ENCODE measurements around the gene PRR12.

DNA sequence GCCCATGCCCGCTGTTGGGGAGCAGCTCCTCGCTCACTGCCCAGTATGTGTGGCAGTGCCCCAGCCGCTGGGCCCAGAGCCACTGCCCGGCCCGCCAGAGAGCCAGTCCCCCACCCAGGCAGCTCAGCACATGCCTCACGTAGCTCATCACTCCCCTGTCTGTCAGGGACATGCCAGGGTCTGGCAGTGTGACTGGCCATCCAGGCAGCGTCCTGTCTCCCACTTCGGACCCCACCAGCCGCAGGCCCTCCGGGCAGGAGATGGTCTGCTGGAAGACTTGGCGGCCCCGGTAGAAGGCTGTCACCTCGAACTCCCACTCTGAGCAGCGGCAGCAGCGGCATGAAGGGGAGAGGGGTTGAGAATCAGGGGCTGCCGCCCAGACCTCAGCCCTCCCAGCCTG, 71.0 kb downstream of the PRR12 start:
- TF ChIP-seq, protein P1, sequence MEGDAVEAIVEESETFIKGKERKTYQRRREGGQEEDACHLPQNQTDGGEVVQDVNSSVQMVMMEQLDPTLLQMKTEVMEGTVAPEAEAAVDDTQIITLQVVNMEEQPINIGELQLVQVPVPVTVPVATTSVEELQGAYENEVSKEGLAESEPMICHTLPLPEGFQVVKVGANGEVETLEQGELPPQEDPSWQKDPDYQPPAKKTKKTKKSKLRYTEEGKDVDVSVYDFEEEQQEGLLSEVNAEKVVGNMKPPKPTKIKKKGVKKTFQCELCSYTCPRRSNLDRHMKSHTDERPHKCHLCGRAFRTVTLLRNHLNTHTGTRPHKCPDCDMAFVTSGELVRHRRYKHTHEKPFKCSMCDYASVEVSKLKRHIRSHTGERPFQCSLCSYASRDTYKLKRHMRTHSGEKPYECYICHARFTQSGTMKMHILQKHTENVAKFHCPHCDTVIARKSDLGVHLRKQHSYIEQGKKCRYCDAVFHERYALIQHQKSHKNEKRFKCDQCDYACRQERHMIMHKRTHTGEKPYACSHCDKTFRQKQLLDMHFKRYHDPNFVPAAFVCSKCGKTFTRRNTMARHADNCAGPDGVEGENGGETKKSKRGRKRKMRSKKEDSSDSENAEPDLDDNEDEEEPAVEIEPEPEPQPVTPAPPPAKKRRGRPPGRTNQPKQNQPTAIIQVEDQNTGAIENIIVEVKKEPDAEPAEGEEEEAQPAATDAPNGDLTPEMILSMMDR (IDR thresholded peaks at IDR 0.05) = no peak
- TF ChIP-seq POLR2A (IDR thresholded peaks at IDR 0.05) = no peak

Data from upper lobe of left lung (tissue), 4 donors.